AG09309 (cell line): ENCODE measurements around the gene APEX2.

Experiments used
- DNase-seq: peaks from one replicate; pipeline ENCODE4 v3.0.0-alpha.2; 2010; ENCODE audit warnings: low read depth
- H3K4me3 ChIP-seq: 2 replicates; pipeline ENCODE4 v1.5.1; 2011; ENCODE audit warnings: mild to moderate bottlenecking, low read depth, low read length, moderate library complexity; ENCODE audit not compliant: control insufficient read depth
- TF ChIP-seq, protein P1 (sequence below): IDR thresholded peaks from 2 replicates; pipeline ENCODE4 v1.5.1; 2011; ENCODE audit warnings: mild to moderate bottlenecking, low read depth, low read length, inconsistent platforms; ENCODE audit not compliant: insufficient read depth, control insufficient read depth; ENCODE audit errors: missing control alignments

Gene APEX2, protein sequence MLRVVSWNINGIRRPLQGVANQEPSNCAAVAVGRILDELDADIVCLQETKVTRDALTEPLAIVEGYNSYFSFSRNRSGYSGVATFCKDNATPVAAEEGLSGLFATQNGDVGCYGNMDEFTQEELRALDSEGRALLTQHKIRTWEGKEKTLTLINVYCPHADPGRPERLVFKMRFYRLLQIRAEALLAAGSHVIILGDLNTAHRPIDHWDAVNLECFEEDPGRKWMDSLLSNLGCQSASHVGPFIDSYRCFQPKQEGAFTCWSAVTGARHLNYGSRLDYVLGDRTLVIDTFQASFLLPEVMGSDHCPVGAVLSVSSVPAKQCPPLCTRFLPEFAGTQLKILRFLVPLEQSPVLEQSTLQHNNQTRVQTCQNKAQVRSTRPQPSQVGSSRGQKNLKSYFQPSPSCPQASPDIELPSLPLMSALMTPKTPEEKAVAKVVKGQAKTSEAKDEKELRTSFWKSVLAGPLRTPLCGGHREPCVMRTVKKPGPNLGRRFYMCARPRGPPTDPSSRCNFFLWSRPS

GRCh38 chrX:54999717-55000598 lies at the start of gene APEX2:
TSS of gene APEX2 (plus strand) at chrX:55000363. CDS start at chrX:55000423, 60 bp downstream.
- DNase-seq = peak; percentile 59
- H3K4me3 ChIP-seq = peak within 1 kb of the TSS; percentile 58
- TF ChIP-seq, protein P1, sequence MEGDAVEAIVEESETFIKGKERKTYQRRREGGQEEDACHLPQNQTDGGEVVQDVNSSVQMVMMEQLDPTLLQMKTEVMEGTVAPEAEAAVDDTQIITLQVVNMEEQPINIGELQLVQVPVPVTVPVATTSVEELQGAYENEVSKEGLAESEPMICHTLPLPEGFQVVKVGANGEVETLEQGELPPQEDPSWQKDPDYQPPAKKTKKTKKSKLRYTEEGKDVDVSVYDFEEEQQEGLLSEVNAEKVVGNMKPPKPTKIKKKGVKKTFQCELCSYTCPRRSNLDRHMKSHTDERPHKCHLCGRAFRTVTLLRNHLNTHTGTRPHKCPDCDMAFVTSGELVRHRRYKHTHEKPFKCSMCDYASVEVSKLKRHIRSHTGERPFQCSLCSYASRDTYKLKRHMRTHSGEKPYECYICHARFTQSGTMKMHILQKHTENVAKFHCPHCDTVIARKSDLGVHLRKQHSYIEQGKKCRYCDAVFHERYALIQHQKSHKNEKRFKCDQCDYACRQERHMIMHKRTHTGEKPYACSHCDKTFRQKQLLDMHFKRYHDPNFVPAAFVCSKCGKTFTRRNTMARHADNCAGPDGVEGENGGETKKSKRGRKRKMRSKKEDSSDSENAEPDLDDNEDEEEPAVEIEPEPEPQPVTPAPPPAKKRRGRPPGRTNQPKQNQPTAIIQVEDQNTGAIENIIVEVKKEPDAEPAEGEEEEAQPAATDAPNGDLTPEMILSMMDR = no peak

DNA sequence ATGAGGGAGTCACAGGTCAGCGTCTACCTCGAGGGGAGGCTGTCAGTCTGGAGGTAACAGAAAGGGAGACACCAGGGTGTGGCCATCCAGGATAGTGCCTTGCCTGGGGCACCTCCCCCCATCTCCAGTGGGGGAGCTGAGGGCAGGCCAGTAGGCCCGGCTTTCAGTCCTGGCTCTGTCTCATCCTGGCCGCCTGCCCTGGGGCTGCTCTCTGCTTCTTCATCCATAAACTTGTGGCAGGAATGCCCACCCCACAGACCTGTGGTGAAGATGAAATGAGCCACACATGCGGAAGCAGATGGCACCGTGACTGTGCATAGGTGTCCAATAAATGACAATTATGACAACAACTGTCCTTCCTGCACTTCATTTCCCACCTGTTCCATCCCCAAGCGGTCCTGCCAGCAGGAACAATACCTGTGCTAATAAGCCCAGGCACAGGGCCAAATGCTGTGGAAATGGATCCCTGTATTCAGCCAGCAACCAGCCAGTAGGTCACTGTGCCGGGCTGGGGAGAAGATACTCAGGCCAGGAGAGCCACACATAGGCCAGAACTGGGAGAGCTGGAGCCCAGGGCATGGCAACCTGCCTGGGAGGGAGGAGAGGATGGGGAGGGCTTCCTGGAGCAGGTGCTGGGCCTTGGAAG lies 49.3 kb upstream of the APEX2 start:
- no peak for DNase-seq
- H3K4me3 ChIP-seq = no peak overlapping the region
- TF ChIP-seq, protein P1 = no peak

GRCh38 chrX:54961750-54962149 lies 38.4 kb upstream of the APEX2 start:
- DNase-seq = no peak
- TF ChIP-seq, protein P1 = no peak
- no peak overlapping the region for H3K4me3 ChIP-seq

DNA sequence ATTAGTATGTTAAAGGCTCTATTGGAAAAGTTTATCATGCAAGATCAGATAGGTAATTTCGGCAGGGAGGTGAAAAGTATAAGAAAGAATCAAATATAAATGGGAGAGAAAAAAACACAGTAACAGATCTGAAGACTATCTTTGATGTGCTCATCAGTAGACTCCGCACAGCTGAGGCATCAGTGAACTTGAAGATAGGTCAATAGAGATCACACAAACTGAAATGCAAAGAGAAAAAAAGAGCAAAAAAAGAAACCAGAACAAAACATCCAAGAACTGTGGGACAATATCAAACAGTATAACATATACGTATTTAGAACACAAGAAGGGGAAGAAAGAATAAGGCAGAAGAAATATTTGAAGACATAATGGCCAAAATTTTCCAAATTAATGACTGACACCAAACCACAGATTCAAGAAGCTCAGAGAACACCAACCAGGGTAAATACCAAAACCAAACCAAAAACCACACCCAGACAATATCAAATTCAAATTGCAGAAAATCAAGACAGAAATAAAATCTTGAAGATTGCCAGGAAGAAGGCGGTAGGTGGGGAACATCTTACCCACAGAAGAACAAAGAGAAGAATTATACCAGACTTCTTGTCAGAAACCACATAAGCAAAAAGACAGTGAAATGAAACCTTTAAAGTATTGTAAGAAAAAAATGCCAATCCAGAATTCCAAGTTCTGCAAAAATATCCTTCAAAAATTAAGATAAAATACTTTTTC lies 35.2 kb upstream of the APEX2 start:
- TF ChIP-seq, protein P1 = no peak
- DNase-seq = no peak
- H3K4me3 ChIP-seq = no peak overlapping the region

GRCh38 chrX:54977387-54977786 lies 22.8 kb upstream of the APEX2 start:
- no peak for DNase-seq
- TF ChIP-seq, protein P1 = no peak
- no peak overlapping the region for H3K4me3 ChIP-seq

GRCh38 chrX:54978448-54978847 lies 21.7 kb upstream of the APEX2 start:
- DNase-seq = no peak
- H3K4me3 ChIP-seq = no peak overlapping the region
- TF ChIP-seq, protein P1 = no peak
